NCI-H748 treated with DMSO at 0.1 percent for 48 hours (cell line): Measurements from ENCODE around the gene HMCN1.

ENCODE experiments used
- DNase-seq: peaks from one replicate; lab custom pipeline; 2025; lab: John Stamatoyannopoulos, UW

HMCN1 gene

GRCh38 chr1:185733818-185734735 is at the start of gene HMCN1:
TSS of gene HMCN1 (plus strand) at chr1:185734391. CDS start at chr1:185734780, 389 bp downstream.
- no peak for DNase-seq

- no peak for DNase-seq
These were observed 47.1 kb upstream of the HMCN1 start for GRCh38 chr1:185686821-185687778.

GRCh38 chr1:185690527-185690926 is 43.7 kb upstream of the HMCN1 start:
- no peak for DNase-seq

- DNase-seq = no peak
These were observed 40.5 kb upstream of the HMCN1 start for GRCh38 chr1:185693654-185694053.

GRCh38 chr1:185694081-185694480 is 40.1 kb upstream of the HMCN1 start:
- DNase-seq = no peak

DNA sequence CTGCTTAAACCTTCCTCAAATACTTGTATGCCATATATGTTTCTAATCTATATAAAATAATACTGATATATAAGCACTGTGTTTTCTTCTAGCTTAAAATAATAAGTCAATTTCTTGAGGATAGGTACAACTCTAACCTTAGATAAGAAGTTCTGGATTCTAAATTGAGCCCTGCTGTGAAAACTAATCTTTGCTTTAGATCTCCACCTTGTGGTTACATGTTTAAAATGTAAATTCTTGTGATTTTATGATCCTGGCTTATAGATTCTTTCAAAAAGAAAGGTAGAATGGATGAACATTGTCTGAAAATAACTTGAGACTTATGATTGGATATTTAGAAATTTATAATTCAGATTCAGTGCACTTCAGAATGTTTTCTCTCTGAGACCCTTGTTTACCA is 38.9 kb upstream of the HMCN1 start:
- DNase-seq = no peak

DNA sequence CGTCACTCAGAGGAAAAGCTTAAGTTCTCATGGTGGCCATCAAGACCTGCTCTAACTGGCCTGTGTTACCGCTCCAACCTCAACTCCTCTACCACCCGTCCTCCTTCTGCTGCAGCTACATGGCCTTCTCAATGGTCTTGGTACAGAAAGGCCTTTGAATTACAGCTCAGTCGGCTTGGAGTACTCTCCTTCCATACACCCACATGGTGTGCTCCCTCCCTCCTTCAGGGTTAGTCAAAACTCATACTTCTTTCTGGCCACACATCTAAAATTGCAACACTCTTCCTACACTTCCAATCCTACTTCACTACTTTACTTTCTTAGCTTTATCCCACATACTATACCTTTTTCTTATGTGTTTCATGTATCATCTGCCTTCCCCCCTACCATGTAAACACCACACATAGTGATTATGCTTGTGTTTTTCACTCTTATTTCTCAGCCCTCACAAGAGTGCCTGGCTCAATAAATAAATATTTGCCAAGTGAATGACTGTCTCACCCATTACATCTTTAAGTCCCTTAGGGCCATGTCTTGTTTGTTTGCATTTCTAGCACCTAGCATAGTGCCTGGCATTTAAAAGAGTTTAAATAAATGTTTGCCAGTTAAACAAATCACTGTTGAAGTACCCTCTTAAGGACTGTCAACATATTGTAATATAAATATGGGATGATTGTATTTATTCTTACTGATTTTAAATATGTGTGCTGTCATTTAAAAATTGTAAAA is 37.6 kb upstream of the HMCN1 start:
- peak; percentile 45 for DNase-seq

GRCh38 chr1:185699874-185700273 is 34.3 kb upstream of the HMCN1 start:
- no peak for DNase-seq

DNA sequence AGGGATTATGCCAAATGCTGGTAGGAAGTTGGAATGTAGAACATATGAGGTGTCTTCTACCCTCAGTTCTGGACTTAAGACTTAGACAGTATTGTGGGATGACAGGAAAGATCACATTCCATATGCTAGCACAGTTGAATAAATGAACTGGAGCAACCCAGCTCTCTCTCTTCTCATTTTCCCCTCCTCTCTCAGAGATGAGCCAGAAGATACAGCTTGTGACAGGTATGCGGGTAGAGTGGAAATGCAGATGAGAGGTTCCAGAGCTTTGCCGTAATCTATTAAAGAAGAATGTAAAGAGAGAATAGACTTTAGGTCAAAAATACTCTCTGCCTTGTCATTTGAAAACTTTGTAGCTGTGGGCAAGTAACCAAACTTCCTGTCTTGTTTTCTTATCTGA is 32.5 kb upstream of the HMCN1 start:
- DNase-seq = no peak

DNA sequence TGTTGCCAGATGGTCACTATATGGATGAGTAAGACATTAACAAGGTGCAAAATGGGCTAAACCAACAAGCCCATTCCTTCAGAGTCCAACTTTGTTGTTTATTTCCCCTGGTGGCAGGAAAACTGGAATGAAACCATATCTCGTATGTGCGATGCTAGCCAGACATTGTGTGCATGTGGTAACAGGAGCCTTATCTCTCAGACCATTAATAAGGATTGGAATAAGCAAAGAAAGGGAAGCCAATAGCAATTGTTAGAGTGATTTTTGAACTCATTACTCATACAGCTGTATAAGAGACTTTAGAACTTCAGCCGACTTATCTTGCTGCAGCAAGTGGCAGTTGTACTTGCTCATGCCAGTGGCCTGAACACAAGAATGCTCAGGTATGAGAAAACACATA is 30.0 kb upstream of the HMCN1 start:
- no peak for DNase-seq

GRCh38 chr1:185716095-185716494 is 18.1 kb upstream of the HMCN1 start:
- no peak for DNase-seq

DNA sequence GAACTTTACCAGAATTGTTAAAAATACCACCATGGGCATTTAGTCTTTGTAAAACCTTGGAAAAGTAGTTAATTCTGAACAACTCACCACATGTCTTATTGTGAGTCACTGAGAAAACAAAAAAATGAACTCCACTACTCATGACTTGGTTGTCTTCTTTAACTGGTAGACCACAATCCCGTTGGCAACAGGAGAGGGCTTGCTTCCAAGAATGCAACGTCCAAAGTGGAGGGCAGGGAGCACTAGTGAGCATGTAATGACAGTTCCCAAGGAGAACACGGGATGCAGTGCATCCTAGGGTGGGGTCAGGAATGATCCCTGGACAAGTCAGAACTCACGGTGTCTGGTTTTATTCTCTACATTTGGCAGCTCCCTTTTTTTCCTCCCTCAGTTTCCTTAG is 15.2 kb upstream of the HMCN1 start:
- DNase-seq = no peak

- peak; percentile 16 for DNase-seq
These were observed 13.4 kb upstream of the HMCN1 start for GRCh38 chr1:185720633-185721272.

- no peak for DNase-seq
These were observed 12.6 kb upstream of the HMCN1 start for GRCh38 chr1:185721553-185721952.

DNA sequence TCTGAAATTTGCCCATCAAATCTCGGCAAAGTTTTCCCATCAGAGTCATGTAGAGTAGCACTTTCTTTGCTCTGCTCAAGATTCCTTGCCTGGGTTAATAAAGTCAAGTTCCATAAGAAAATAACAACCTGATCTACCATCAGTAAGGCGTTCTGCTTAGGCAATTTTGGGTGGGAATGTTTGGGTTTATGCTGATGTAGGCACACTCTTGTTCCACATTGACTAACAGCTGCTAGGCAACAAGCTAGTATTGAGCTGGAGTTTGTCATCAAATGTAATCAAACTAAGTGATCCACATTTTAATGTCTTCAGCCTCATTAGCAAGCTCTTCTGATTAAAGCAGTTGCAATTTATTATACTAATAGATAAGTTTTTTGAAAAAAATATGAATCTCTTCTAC is 12.1 kb upstream of the HMCN1 start:
- no peak for DNase-seq

DNA sequence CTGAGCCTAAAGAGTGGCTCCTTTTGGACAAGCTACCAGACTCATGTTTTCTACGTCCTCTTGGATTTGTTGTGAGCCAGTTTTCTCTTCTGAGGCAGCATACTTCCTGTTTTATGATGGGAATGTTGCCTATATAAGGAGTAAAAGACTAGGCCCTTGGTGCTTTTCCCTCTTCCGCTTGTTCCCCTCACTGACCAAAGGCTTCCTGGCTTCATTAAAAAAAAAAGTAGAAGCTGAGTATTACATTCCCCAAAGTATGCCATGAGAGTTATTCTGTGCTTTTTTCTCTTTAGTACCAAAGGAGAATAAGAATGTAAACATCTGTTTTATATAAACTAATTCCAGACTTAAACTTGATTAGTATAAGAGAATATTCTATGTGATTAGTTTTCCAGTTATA is 6.5 kb upstream of the HMCN1 start:
- DNase-seq = no peak

GRCh38 chr1:185731446-185731845 is 2.7 kb upstream of the HMCN1 start:
- DNase-seq = no peak

- DNase-seq = no peak
These were observed 1.2 kb upstream of the HMCN1 start for GRCh38 chr1:185732951-185733350.

GRCh38 chr1:185734929-185735700 is 924 bp downstream of the HMCN1 start:
- DNase-seq = no peak

GRCh38 chr1:185735701-185736064 is 1.5 kb downstream of the HMCN1 start:
- no peak for DNase-seq

- DNase-seq = no peak
These were observed 5.8 kb downstream of the HMCN1 start for GRCh38 chr1:185739967-185740366.
